GM12878 (cell line): ENCODE results near the gene SDK2. TPM values are rescaled to one million over a fixed set of nuclear protein-coding genes. Genes with fewer than 3 reads are reported as not detected.

Experiments
- ATAC-seq: fragments of 200-7000 bp; cut with Tn5 transposase; 3 replicates; pipeline ENCODE4 v1.9.1; 2020; ENCODE audit warnings: mild to moderate bottlenecking, moderate library complexity
- BruUV-seq: library from RNA; stranded (reverse); fragments of 400-500 nt; replicated peaks from 2 replicates; lab custom pipeline; 2021; lab: Mats Ljungman, UMichigan
- CTCF ChIA-PET: fragments of 300-600 bp; sonication (Branson Sonifier 250); formaldehyde crosslinking; extraction: SDS; loops from one replicate; lab custom pipeline; 2021; ENCODE audit warnings: inconsistent platforms; lab: Yijun Ruan, JAX
- POLR2A ChIA-PET: fragments of 350-600 bp; formaldehyde crosslinking; extraction: SDS; loops from one replicate; lab custom pipeline; 2021; ENCODE audit warnings: inconsistent platforms; lab: Charles Lee
- RAD21 ChIA-PET: fragments of 300-600 bp; sonication (Branson Sonifier 250); formaldehyde crosslinking; loops from one replicate; lab custom pipeline; 2023; ENCODE audit warnings: antibody characterized with exemption; ENCODE audit not compliant: unreplicated experiment; lab: Charles Lee
- SMC1A ChIA-PET: fragments of 300-600 bp; sonication (Branson Sonifier 250); formaldehyde crosslinking; loops from one replicate; lab custom pipeline; 2023; ENCODE audit not compliant: unreplicated experiment, uncharacterized antibody; lab: Charles Lee
- DNase-seq: peaks from one replicate; pipeline ENCODE4 v3.0.0-alpha.2; 2011; ENCODE audit warnings: low read depth, low spot score
- FAIRE-seq: peaks from 3 replicates; lab custom pipeline; 2011; peaks lifted over from hg19 to GRCh38; lab: Jason Lieb, UNC
- H2AFZ ChIP-seq: 2 replicates; pipeline ENCODE4 v1.6.0; 2011; ENCODE audit warnings: low read depth, low read length, control low read depth; ENCODE audit not compliant: control insufficient read depth
- H3K27ac ChIP-seq: 2 replicates; pipeline ENCODE4 v1.5.1; 2011; ENCODE audit warnings: control low read depth; ENCODE audit not compliant: control insufficient read depth, insufficient read depth
- H3K27me3 ChIP-seq, 2 experiments: replicated peaks in 1 of 2; 2 replicates each; pipeline versions ENCODE4 v1.6.0 to v1.6.1; 2011; ENCODE audit warnings: low read length in 1 of 2; ENCODE audit not compliant: control insufficient read depth in 2 of 2, insufficient read depth in 2 of 2
- H3K36me3 ChIP-seq, 2 experiments: 2 replicates each; pipeline ENCODE4 v1.5.1; 2011; ENCODE audit warnings: low read length in 1 of 2; ENCODE audit not compliant: control insufficient read depth in 2 of 2, insufficient read depth in 2 of 2
- H3K4me1 ChIP-seq: 2 replicates; pipeline ENCODE4 v1.6.1; 2011; ENCODE audit warnings: mild to moderate bottlenecking, low read length, moderate library complexity, mixed read lengths; ENCODE audit not compliant: control insufficient read depth, insufficient read depth
- H3K4me2 ChIP-seq: 2 replicates; pipeline ENCODE4 v1.6.0; 2011; ENCODE audit warnings: control low read depth; ENCODE audit not compliant: control insufficient read depth, insufficient read depth
- H3K4me3 ChIP-seq: fragments of 200-600 bp; sonication (generic); 2 replicates; pipeline ENCODE4 v1.5.1; 2016
- H3K79me2 ChIP-seq: 2 replicates; pipeline ENCODE4 v1.6.0; 2011; ENCODE audit warnings: low read length; ENCODE audit not compliant: control insufficient read depth, insufficient read depth
- H3K9ac ChIP-seq: 2 replicates; pipeline ENCODE4 v1.8.0; 2011; ENCODE audit warnings: low read length, control low read depth, mixed read lengths; ENCODE audit not compliant: control insufficient read depth, insufficient read depth
- H3K9me3 ChIP-seq: replicated peaks from 3 replicates; pipeline ENCODE4 v1.5.1; 2011; ENCODE audit warnings: mild to moderate bottlenecking, low read length; ENCODE audit not compliant: control insufficient read depth, insufficient read depth
- H4K20me1 ChIP-seq: 2 replicates; pipeline ENCODE4 v1.6.0; 2011; ENCODE audit not compliant: control insufficient read depth, insufficient read depth
- CTCF ChIP-seq, 3 experiments: IDR thresholded peaks in 2 of 3; conservative IDR thresholded peaks in 1 of 3; 2 replicates each; pipeline ENCODE4 v1.5.1; 2011; ENCODE audit warnings: low read depth in 3 of 3, low read length in 3 of 3, mild to moderate bottlenecking in 3 of 3, control low read depth in 2 of 3, moderate library complexity in 2 of 3, inconsistent platforms in 1 of 3, mixed read lengths in 1 of 3; ENCODE audit not compliant: control insufficient read depth in 2 of 3, insufficient read depth in 1 of 3; ENCODE audit errors: extremely low read depth in 1 of 3
- RELA ChIP-seq: fragments of 450-650 bp; IDR thresholded peaks from 2 replicates; pipeline ENCODE4 v1.8.0; 2014; ENCODE audit warnings: borderline replicate concordance; ENCODE audit not compliant: partially characterized antibody
- WGBS: methylation state at CpG from one replicate; pipeline ENCODE4 v1.1.6; 2016; ENCODE audit warnings: low lambda C conversion rate; ENCODE audit not compliant: insufficient replicate concordance, insufficient coverage; ENCODE audit errors: missing lambda C conversion rate; 5-methylcytosine and 5-hydroxymethylcytosine counted together
- in situ Hi-C: fragments of 300-500 bp; cut with MboI; formaldehyde crosslinking; loops from 9 replicates; pipeline ENCODE4 v1.14.3; 2018; ENCODE audit warnings: mixed read lengths
- intact Hi-C: fragments of 100-400 bp; cut with micrococcal nuclease; formaldehyde crosslinking; loops from one replicate; pipeline ENCODE4 v1.14.2; 2022; ENCODE audit not compliant: unreplicated experiment
- polyA plus RNA-seq, 11 experiments: library from polyadenylated mRNA; depleted of rRNA in 4 of 11; unstranded in 6 of 11; stranded (reverse) in 5 of 11; fragments of >200 nt; fragmentation: Nextera tagmentation in 4 of 11; fragmentation: Illumina TruSeq in 1 of 11; extraction: Ambion mirVana in 4 of 11; extraction: Trizol in 1 of 11; gene quantifications; 1 replicate in 1 of 11; 2 replicates in 10 of 11; pipeline versions ENCODE4 v1.2.1 to v1.2.3, GENCODE V29; 2011 to 2016; ENCODE audit warnings: inconsistent platforms in 2 of 11, missing spikeins in 2 of 11, low read depth in 1 of 11
- total RNA-seq, 4 experiments: library from RNA; depleted of rRNA in 3 of 4; stranded (reverse); fragments of >200 nt in 3 of 4; fragmentation: Illumina TruSeq in 1 of 4; extraction: Trizol in 1 of 4; gene quantifications; 2 replicates each; pipeline versions ENCODE4 v1.2.1 to v1.2.3, GENCODE V29; 2013 to 2021

The SDK2 gene
- total and polyA plus RNA-seq, 10 of the 15 experiments (the other 5 are each of a cell fraction or from before 2014, with no cell fraction given) = 0.03 to 0.08 (median 0.03) TPM; not detected in 7

- Histone ChIP-seq H3K4me1 (no peaks in the 10 kb centered on the region), H4K20me1 (no peaks in the 10 kb centered on the region), H3K4me3 (no peak overlapping the region), H2AFZ (no peak overlapping the region), H3K4me2 (no peak overlapping the region), H3K27ac (no peak overlapping the region), H3K27me3 (peaks cover 7 to 16% of the 10 kb centered on the region in 2 experiments), H3K9ac (no peak overlapping the region)
- WGBS = 35% methylated on average over 19 of the region's 19 CpGs
- no peak for FAIRE-seq
- ChIA-PET RAD21 (interaction anchor here (1.0 to 1.2 kb wide), 2 partner anchors 61 to 350 kb away, joined by 3 to 5 read pairs; no protein-coding TSS in a partner anchor), SMC1A (interaction anchor here (0.6 kb wide), 1 partner anchor 247 kb away, joined by 3 read pairs; no protein-coding TSS in a partner anchor), CTCF (interaction anchor here (0.6 to 1.0 kb wide), 2 partner anchors 74 to 217 kb away, joined by 3 read pairs; no protein-coding TSS in a partner anchor)
- in situ Hi-C loops = no loop called here
- ATAC-seq = 0 out of 3 replicates have a peak, but pooled peaks have one; percentile 37
- DNase-seq = no peak
- TF ChIP-seq RELA (no peak), CTCF (IDR thresholded peaks at IDR 0.05 in 2 of 3, conservative IDR thresholded peaks at IDR 0.05 in 1 of 3; ENCODE audit: control insufficient read depth in 2 of 3, extremely low read depth in 1 of 3, insufficient read depth in 1 of 3, low read depth in 3 of 3, low read length in 3 of 3) (peak in 1 of 3 experiments; percentile 10; a peak in 1 of 6 replicates)
- TF ChIP-seq, all 136 proteins: peak for 1
- H3K79me2 ChIP-seq = no peaks in the 10 kb centered on the region
- no TSS peak for BruUV-seq
- POLR2A ChIA-PET = no interaction called here
- intact Hi-C loops = no loop called here
- no peaks in the 10 kb centered on the region for H3K36me3 ChIP-seq
- H3K9me3 ChIP-seq = no peaks in the 10 kb centered on the region
These were observed 2.4 kb upstream of the SDK2 start for GRCh38 chr17:73646409-73647300.
